WERI-Rb-1 (cell line): Measurements from ENCODE around the gene EPN1.

Experiments
- DNase-seq: peaks from one replicate; pipeline ENCODE4 v3.0.0-alpha.2; 2020
- H3K27ac ChIP-seq: fragments of 250-450 bp; sonication (Bioruptor Pico); 2 replicates; pipeline ENCODE4 v1.5.1; 2020; ENCODE audit warnings: mild to moderate bottlenecking, moderate library complexity
- H3K27me3 ChIP-seq: fragments of 250-450 bp; sonication (Bioruptor Pico); 2 replicates; pipeline ENCODE4 v1.5.1; 2021; ENCODE audit warnings: mild to moderate bottlenecking, low read depth, moderate library complexity; ENCODE audit not compliant: insufficient read depth, severe bottlenecking
- H3K36me3 ChIP-seq: fragments of 250-450 bp; sonication (Bioruptor Pico); 2 replicates; pipeline ENCODE4 v1.5.1; 2020; ENCODE audit warnings: mild to moderate bottlenecking, moderate library complexity
- H3K4me3 ChIP-seq: 2 replicates; pipeline ENCODE4 v1.5.1; 2011; ENCODE audit warnings: low read depth, mild to moderate bottlenecking, control low read depth, low read length
- H3K9me3 ChIP-seq: fragments of 250-450 bp; sonication (Bioruptor Pico); 2 replicates; pipeline ENCODE4 v1.5.1; 2021; ENCODE audit warnings: mild to moderate bottlenecking, moderate library complexity; ENCODE audit not compliant: severe bottlenecking
- CTCF ChIP-seq: IDR thresholded peaks from 2 replicates; pipeline ENCODE4 v1.5.1; 2011; ENCODE audit warnings: low read depth, mild to moderate bottlenecking, control low read depth, inconsistent platforms, low read length

Gene EPN1

GRCh38 chr19:55695511-55696290, 20.7 kb downstream of the EPN1 start:
- no peaks in the 10 kb centered on the region for H3K9me3 ChIP-seq
- H3K27me3 ChIP-seq = no peaks in the 10 kb centered on the region
- no peak overlapping the region for H3K27ac ChIP-seq
- no peak for DNase-seq
- no peak for TF ChIP-seq CTCF
- H3K36me3 ChIP-seq = peaks cover 42% of the 10 kb centered on the region
- no peak overlapping the region for H3K4me3 ChIP-seq

GRCh38 chr19:55696301-55697068, 21.5 kb downstream of the EPN1 start:
- H3K27ac ChIP-seq = no peak overlapping the region
- no peak for TF ChIP-seq CTCF
- peaks cover 42% of the 10 kb centered on the region for H3K36me3 ChIP-seq
- H3K4me3 ChIP-seq = no peak overlapping the region
- no peaks in the 10 kb centered on the region for H3K27me3 ChIP-seq
- no peak for DNase-seq
- no peaks in the 10 kb centered on the region for H3K9me3 ChIP-seq

- H3K4me3 ChIP-seq = no peak overlapping the region
- DNase-seq = no peak
- H3K36me3 ChIP-seq = peaks cover 38% of the 10 kb centered on the region
- H3K27ac ChIP-seq = no peak overlapping the region
- H3K9me3 ChIP-seq = no peaks in the 10 kb centered on the region
- no peaks in the 10 kb centered on the region for H3K27me3 ChIP-seq
- no peak for TF ChIP-seq CTCF
These were observed 22.0 kb downstream of the EPN1 start for GRCh38 chr19:55697069-55697440.

GRCh38 chr19:55697698-55698097, 22.7 kb downstream of the EPN1 start:
- no peak for DNase-seq
- Histone ChIP-seq H3K4me3 (no peak overlapping the region), H3K27me3 (no peaks in the 10 kb centered on the region), H3K9me3 (no peaks in the 10 kb centered on the region), H3K27ac (no peak overlapping the region), H3K36me3 (peaks cover 36% of the 10 kb centered on the region)
- no peak for TF ChIP-seq CTCF

- DNase-seq = no peak
- no peak for TF ChIP-seq CTCF
- Histone ChIP-seq H3K36me3 (peaks cover 30% of the 10 kb centered on the region), H3K9me3 (no peaks in the 10 kb centered on the region), H3K27me3 (no peaks in the 10 kb centered on the region), H3K4me3 (no peak overlapping the region), H3K27ac (no peak overlapping the region)
These were observed 23.2 kb downstream of the EPN1 start for GRCh38 chr19:55698256-55698655.
